ENCODE measurements around the gene PLEKHM2. TPM values are rescaled to one million over a fixed set of nuclear protein-coding genes. Genes with fewer than 3 reads are reported as not detected.

PLEKHM2 gene
- total RNA-seq, 1 experiment from 2014 or later: 49.7 TPM

- no peak for TF ChIP-seq CBFB (CRISPR knock-in tag; IDR thresholded peaks at IDR 0.05; ENCODE audit: low read depth)
Observed at GRCh38 chr1:15639931-15640330, 44.2 kb upstream of the PLEKHM2 start (continued).

DNA sequence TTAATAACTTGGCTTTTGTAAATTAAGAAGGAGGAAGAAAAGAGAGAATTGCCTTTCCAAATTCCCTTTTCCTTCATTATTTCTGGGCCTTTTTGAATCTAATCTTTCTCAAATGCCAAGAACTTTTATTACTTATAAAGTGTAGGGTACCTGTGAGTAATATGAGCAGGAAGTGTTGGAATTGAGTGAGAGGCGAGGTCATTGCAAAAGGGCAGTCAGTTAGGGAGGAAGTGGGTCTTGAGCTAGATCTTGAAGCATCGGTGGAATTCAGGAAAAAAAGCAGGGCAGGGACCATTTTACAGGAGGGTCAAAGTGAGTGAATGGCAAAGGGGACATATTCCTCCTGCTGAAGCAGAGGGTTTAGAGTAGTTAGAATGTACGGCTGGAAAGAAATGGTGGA is 43.5 kb upstream of the PLEKHM2 start:
- DNase-seq (ENCODE audit: low spot score) (no peak), ATAC-seq (no peak)
- no peak overlapping the region for H3K4me3 Mint-ChIP-seq
- ChIA-PET POLR2A (no interaction called here), CTCF (no interaction called here)
- no peaks in the 10 kb centered on the region for H3K4me1 Mint-ChIP-seq
- H3K9me3 Mint-ChIP-seq: no peaks in the 10 kb centered on the region
- peaks cover 77% of the 10 kb centered on the region for H3K36me3 Mint-ChIP-seq
- no peaks in the 10 kb centered on the region for H3K27me3 Mint-ChIP-seq (ENCODE audit: low read depth)
- 0 out of 2 replicates have a peak overlapping the region, but pooled peaks have one; percentile 7 for H3K27ac Mint-ChIP-seq
- TF ChIP-seq PRRX2 (CRISPR knock-in tag; IDR thresholded peaks at IDR 0.05) (no peak), ATF2 (CRISPR knock-in tag; IDR thresholded peaks at IDR 0.05; ENCODE audit: borderline replicate concordance, low read depth) (no peak), NFYB (CRISPR knock-in tag; conservative IDR thresholded peaks at IDR 0.05; ENCODE audit: low read depth) (no peak), CDX4 (CRISPR knock-in tag; IDR thresholded peaks at IDR 0.05; ENCODE audit: borderline replicate concordance) (no peak), ZNF232 (CRISPR knock-in tag; IDR thresholded peaks at IDR 0.05) (no peak), TEAD4 (CRISPR knock-in tag; IDR thresholded peaks at IDR 0.05) (no peak)

DNA sequence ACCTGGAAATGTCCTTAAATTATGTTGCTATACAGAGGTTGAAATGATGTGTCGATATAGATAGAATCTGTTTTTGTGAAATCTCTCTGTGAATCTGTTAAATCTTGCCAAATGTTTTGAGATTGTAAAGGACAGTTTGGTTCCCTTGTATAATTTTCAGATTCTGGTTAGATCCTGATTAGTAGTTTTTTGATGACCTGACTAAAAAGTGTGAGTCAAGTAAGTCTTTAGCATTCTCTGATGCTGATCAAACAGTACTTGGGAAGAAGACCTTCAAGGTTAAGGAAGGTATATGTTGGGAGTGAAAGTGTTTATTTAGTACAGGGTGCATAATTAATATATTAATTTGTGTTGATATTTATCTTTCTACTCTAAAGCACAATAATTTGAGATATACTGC is 34.2 kb upstream of the PLEKHM2 start:
- DNase-seq (ENCODE audit: low spot score): no peak
- ATAC-seq: no peak
- ChIA-PET POLR2A (no interaction called here), CTCF (no interaction called here)
- H3K4me3 Mint-ChIP-seq: no peak overlapping the region
- H3K4me1 Mint-ChIP-seq: no peaks in the 10 kb centered on the region
- TF ChIP-seq JAZF1 (CRISPR knock-in tag; IDR thresholded peaks at IDR 0.05) (no peak), STAT6 (CRISPR knock-in tag; conservative IDR thresholded peaks at IDR 0.05; ENCODE audit: low read depth) (no peak), CDX4 (CRISPR knock-in tag; IDR thresholded peaks at IDR 0.05; ENCODE audit: borderline replicate concordance) (no peak), IRF2 (CRISPR knock-in tag; IDR thresholded peaks at IDR 0.05; ENCODE audit: borderline replicate concordance, low read depth) (no peak), ELF4 (CRISPR knock-in tag; IDR thresholded peaks at IDR 0.05; ENCODE audit: low read depth) (no peak), SP1 (CRISPR knock-in tag; conservative IDR thresholded peaks at IDR 0.05) (no peak), ZNF317 (CRISPR knock-in tag; IDR thresholded peaks at IDR 0.05; ENCODE audit: borderline replicate concordance, low read depth) (no peak), ESRRA (CRISPR knock-in tag; IDR thresholded peaks at IDR 0.05; ENCODE audit: borderline replicate concordance) (no peak), USF2 (CRISPR knock-in tag; IDR thresholded peaks at IDR 0.05) (no peak), HMGA2 (CRISPR knock-in tag; IDR thresholded peaks at IDR 0.05) (no peak)
- TF ChIP-seq, protein P1, sequence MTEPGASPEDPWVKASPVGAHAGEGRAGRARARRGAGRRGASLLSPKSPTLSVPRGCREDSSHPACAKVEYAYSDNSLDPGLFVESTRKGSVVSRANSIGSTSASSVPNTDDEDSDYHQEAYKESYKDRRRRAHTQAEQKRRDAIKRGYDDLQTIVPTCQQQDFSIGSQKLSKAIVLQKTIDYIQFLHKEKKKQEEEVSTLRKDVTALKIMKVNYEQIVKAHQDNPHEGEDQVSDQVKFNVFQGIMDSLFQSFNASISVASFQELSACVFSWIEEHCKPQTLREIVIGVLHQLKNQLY (CRISPR knock-in tag; IDR thresholded peaks at IDR 0.05): no peak
- TF ChIP-seq, protein P2, sequence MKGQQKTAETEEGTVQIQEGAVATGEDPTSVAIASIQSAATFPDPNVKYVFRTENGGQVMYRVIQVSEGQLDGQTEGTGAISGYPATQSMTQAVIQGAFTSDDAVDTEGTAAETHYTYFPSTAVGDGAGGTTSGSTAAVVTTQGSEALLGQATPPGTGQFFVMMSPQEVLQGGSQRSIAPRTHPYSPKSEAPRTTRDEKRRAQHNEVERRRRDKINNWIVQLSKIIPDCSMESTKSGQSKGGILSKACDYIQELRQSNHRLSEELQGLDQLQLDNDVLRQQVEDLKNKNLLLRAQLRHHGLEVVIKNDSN (CRISPR knock-in tag; IDR thresholded peaks at IDR 0.05): no peak
- TF ChIP-seq, protein P3, sequence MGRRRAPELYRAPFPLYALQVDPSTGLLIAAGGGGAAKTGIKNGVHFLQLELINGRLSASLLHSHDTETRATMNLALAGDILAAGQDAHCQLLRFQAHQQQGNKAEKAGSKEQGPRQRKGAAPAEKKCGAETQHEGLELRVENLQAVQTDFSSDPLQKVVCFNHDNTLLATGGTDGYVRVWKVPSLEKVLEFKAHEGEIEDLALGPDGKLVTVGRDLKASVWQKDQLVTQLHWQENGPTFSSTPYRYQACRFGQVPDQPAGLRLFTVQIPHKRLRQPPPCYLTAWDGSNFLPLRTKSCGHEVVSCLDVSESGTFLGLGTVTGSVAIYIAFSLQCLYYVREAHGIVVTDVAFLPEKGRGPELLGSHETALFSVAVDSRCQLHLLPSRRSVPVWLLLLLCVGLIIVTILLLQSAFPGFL (CRISPR knock-in tag; IDR thresholded peaks at IDR 0.05; ENCODE audit: borderline replicate concordance): no peak
- TF ChIP-seq, protein P4, sequence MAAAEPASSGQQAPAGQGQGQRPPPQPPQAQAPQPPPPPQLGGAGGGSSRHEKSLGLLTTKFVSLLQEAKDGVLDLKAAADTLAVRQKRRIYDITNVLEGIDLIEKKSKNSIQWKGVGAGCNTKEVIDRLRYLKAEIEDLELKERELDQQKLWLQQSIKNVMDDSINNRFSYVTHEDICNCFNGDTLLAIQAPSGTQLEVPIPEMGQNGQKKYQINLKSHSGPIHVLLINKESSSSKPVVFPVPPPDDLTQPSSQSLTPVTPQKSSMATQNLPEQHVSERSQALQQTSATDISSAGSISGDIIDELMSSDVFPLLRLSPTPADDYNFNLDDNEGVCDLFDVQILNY (CRISPR knock-in tag; IDR thresholded peaks at IDR 0.05): no peak
- H3K27ac Mint-ChIP-seq: no peak overlapping the region
- no peaks in the 10 kb centered on the region for H3K27me3 Mint-ChIP-seq (ENCODE audit: low read depth)
- H3K9me3 Mint-ChIP-seq: no peaks in the 10 kb centered on the region
- peaks cover 61% of the 10 kb centered on the region for H3K36me3 Mint-ChIP-seq

Data from WTC11 (cell line).